BLaER1 treated with 17β-estradiol and CSF1 and Interleukin-3, amounts not matched to agents 10 nM and 100 nM (cell line): ENCODE results near the gene CFP.
A peak's percentile ranks its signal among the peaks of the same experiment; 100 is the strongest.

Experiments
- H3K27ac ChIP-seq, 11 experiments: shearing (Covaris generic); formaldehyde crosslinking; 2 replicates each; pipeline ENCODE4 v1.8.1; 2022
- H3K27me3 ChIP-seq, 11 experiments: shearing (Covaris generic); formaldehyde crosslinking; 2 replicates each; pipeline ENCODE4 v1.8.1; 2022
- H3K36me3 ChIP-seq, 11 experiments: shearing (Covaris generic); formaldehyde crosslinking; 2 replicates each; pipeline ENCODE4 v1.8.1; 2022
- H3K4me1 ChIP-seq, 10 experiments: shearing (Covaris generic); formaldehyde crosslinking; 2 replicates each; pipeline ENCODE4 v1.8.1; 2022
- H3K4me2 ChIP-seq, 11 experiments: shearing (Covaris generic); formaldehyde crosslinking; 2 replicates each; pipeline ENCODE4 v1.8.1; 2022
- H3K4me3 ChIP-seq, 10 experiments: shearing (Covaris generic); formaldehyde crosslinking; 2 replicates each; pipeline ENCODE4 v1.8.1; 2022
- H3K9ac ChIP-seq, 11 experiments: shearing (Covaris generic); formaldehyde crosslinking; 2 replicates each; pipeline ENCODE4 v1.8.1; 2022
- H3K9me3 ChIP-seq, 11 experiments: shearing (Covaris generic); formaldehyde crosslinking; replicated peaks in 1 of 11; 2 replicates each; pipeline ENCODE4 v1.8.1; 2022
- H4K20me1 ChIP-seq, 11 experiments: shearing (Covaris generic); formaldehyde crosslinking; 2 replicates each; pipeline ENCODE4 v1.8.1; 2022
- Cebpa-rat ChIP-seq, 11 experiments: shearing (Covaris generic); IDR thresholded peaks; 2 replicates each; pipeline ENCODE4 v1.8.1; 2022

Gene CFP

GRCh38 chrX:47646636-47647035 lies 16.9 kb upstream of the CFP start:
- Histone ChIP-seq H3K9ac (no peak overlapping the region), H3K36me3 (peaks cover 0 to 16% (median 8%) of the 10 kb centered on the region in 11 experiments; a peak in 16 of 22 replicates), H3K4me1 (peaks cover 26 to 43% (median 33%) of the 10 kb centered on the region in 10 experiments), H4K20me1 (peaks cover 10 to 65% (median 29%) of the 10 kb centered on the region in 11 experiments; a peak in 20 of 22 replicates), H3K27me3 (peaks cover 16 to 83% (median 68%) of the 10 kb centered on the region in 11 experiments), H3K9me3 (peaks cover 0 to 13% (median 0%) of the 10 kb centered on the region in 11 experiments; a peak in 4 of 22 replicates), H3K27ac (no peak overlapping the region), H3K4me3 (no peak overlapping the region), H3K4me2 (no peak overlapping the region)
- TF ChIP-seq Cebpa-rat (IDR thresholded peaks at IDR 0.05), result no peak

- H3K27me3 ChIP-seq, result peaks cover 20 to 85% (median 69%) of the 10 kb centered on the region in 11 experiments; a peak in 21 of 22 replicates
- peaks cover 8 to 20% (median 10%) of the 10 kb centered on the region in 11 experiments; a peak in 21 of 22 replicates for H3K9me3 ChIP-seq
- H3K27ac ChIP-seq, result no peak overlapping the region
- H3K4me2 ChIP-seq, result peak overlapping the region in 1 of 11 experiments; percentile 5; a peak in 1 of 22 replicates
- peaks cover 10 to 65% (median 29%) of the 10 kb centered on the region in 11 experiments; a peak in 20 of 22 replicates for H4K20me1 ChIP-seq
- peaks cover 20 to 36% (median 27%) of the 10 kb centered on the region in 10 experiments for H3K4me1 ChIP-seq
- H3K4me3 ChIP-seq, result no peak overlapping the region
- H3K36me3 ChIP-seq, result peaks cover 10 to 23% (median 18%) of the 10 kb centered on the region in 11 experiments
- no peak overlapping the region for H3K9ac ChIP-seq
- no peak for TF ChIP-seq Cebpa-rat (IDR thresholded peaks at IDR 0.05)
Measured at GRCh38 chrX:47645530-47645929, 15.8 kb upstream of the CFP start.

- TF ChIP-seq Cebpa-rat (IDR thresholded peaks at IDR 0.05), result no peak
- Histone ChIP-seq H3K36me3 (peaks cover 19 to 32% (median 27%) of the 10 kb centered on the region in 11 experiments), H4K20me1 (peaks cover 10 to 65% (median 29%) of the 10 kb centered on the region in 11 experiments; a peak in 20 of 22 replicates), H3K27me3 (peaks cover 23 to 94% (median 78%) of the 10 kb centered on the region in 11 experiments; a peak in 21 of 22 replicates), H3K27ac (no peak overlapping the region), H3K9me3 (peaks cover 17 to 24% (median 19%) of the 10 kb centered on the region in 11 experiments), H3K9ac (no peak overlapping the region), H3K4me1 (peaks cover 20 to 36% (median 27%) of the 10 kb centered on the region in 10 experiments), H3K4me3 (no peak overlapping the region), H3K4me2 (peak overlapping the region in 3 of 11 experiments; percentile 7 to 30 (median 12); a peak in 1 of 22 replicates)
Measured at GRCh38 chrX:47644557-47645091, 14.9 kb upstream of the CFP start.

- Histone ChIP-seq H3K9ac (no peak overlapping the region; a peak in 1 of 22 replicates), H4K20me1 (peaks cover 11 to 60% (median 29%) of the 10 kb centered on the region in 11 experiments; a peak in 20 of 22 replicates), H3K27me3 (peaks cover 25 to 95% (median 81%) of the 10 kb centered on the region in 11 experiments; a peak in 21 of 22 replicates), H3K4me3 (no peak overlapping the region), H3K4me2 (peak overlapping the region in 2 of 11 experiments; percentile 7 to 8; a peak in 3 of 22 replicates), H3K36me3 (peaks cover 26 to 39% (median 34%) of the 10 kb centered on the region in 11 experiments), H3K9me3 (peaks cover 22 to 31% (median 25%) of the 10 kb centered on the region in 11 experiments), H3K4me1 (peaks cover 14 to 32% (median 24%) of the 10 kb centered on the region in 10 experiments), H3K27ac (no peak overlapping the region)
- no peak for TF ChIP-seq Cebpa-rat (IDR thresholded peaks at IDR 0.05)
Measured at GRCh38 chrX:47643926-47644325, 14.2 kb upstream of the CFP start.

- Histone ChIP-seq H4K20me1 (peaks cover 0 to 16% (median 6%) of the 10 kb centered on the region in 11 experiments; a peak in 12 of 22 replicates), H3K4me3 (no peak overlapping the region), H3K4me1 (peaks cover 7 to 51% (median 25%) of the 10 kb centered on the region in 10 experiments; a peak in 17 of 20 replicates), H3K4me2 (peak overlapping the region in 4 of 11 experiments; percentile 63 to 74 (median 66); a peak in 4 of 22 replicates), H3K27ac (no peak overlapping the region), H3K27me3 (peaks cover 22 to 89% (median 79%) of the 10 kb centered on the region in 11 experiments), H3K36me3 (peaks cover 33 to 78% (median 50%) of the 10 kb centered on the region in 11 experiments), H3K9me3 (peaks cover 22 to 39% (median 28%) of the 10 kb centered on the region in 11 experiments), H3K9ac (no peak overlapping the region)
- no peak for TF ChIP-seq Cebpa-rat (IDR thresholded peaks at IDR 0.05)
Measured at GRCh38 chrX:47638816-47639215, 9.1 kb upstream of the CFP start.

- peaks cover 22 to 90% (median 84%) of the 10 kb centered on the region in 11 experiments for H3K27me3 ChIP-seq
- no peak for TF ChIP-seq Cebpa-rat (IDR thresholded peaks at IDR 0.05)
- H3K27ac ChIP-seq, result peak overlapping the region in 9 of 11 experiments; percentile 55 to 75 (median 73); a peak in 18 of 22 replicates
- peaks cover 22 to 39% (median 28%) of the 10 kb centered on the region in 11 experiments for H3K9me3 ChIP-seq
- peak overlapping the region; percentile 44 to 64 (median 54) for H3K4me3 ChIP-seq
- peak overlapping the region; percentile 51 to 77 (median 69); a peak in 20 of 22 replicates for H3K9ac ChIP-seq
- H3K4me1 ChIP-seq, result peaks cover 7 to 58% (median 28%) of the 10 kb centered on the region in 10 experiments; a peak in 16 of 20 replicates
- H3K4me2 ChIP-seq, result peak overlapping the region; percentile 48 to 77 (median 67)
- peaks cover 0 to 13% (median 2%) of the 10 kb centered on the region in 11 experiments; a peak in 4 of 22 replicates for H4K20me1 ChIP-seq
- H3K36me3 ChIP-seq, result peaks cover 33 to 72% (median 50%) of the 10 kb centered on the region in 11 experiments
Measured at GRCh38 chrX:47637546-47638195, 7.9 kb upstream of the CFP start.

- H3K36me3 ChIP-seq, result peaks cover 17 to 50% (median 35%) of the 10 kb centered on the region in 11 experiments
- H3K9me3 ChIP-seq, result peaks cover 6 to 24% (median 13%) of the 10 kb centered on the region in 11 experiments; a peak in 21 of 22 replicates
- peaks cover 7 to 93% (median 82%) of the 10 kb centered on the region in 11 experiments for H3K27me3 ChIP-seq
- H3K4me3 ChIP-seq, result no peak overlapping the region
- H3K27ac ChIP-seq, result no peak overlapping the region
- no peak overlapping the region for H3K9ac ChIP-seq
- peaks cover 0 to 13% (median 0%) of the 10 kb centered on the region in 11 experiments; a peak in 3 of 22 replicates for H4K20me1 ChIP-seq
- peaks cover 13 to 85% (median 51%) of the 10 kb centered on the region in 10 experiments for H3K4me1 ChIP-seq
- no peak for TF ChIP-seq Cebpa-rat (IDR thresholded peaks at IDR 0.05)
- peak overlapping the region in 4 of 11 experiments; percentile 41 to 91 (median 75); a peak in 8 of 22 replicates for H3K4me2 ChIP-seq
Measured at GRCh38 chrX:47634871-47635575, 5.3 kb upstream of the CFP start.
